ENCODE data around the gene LMBR1L.

Gene LMBR1L

GRCh38 chr12:49054524-49054923 lies 56.1 kb downstream of the LMBR1L start:
- Histone ChIP-seq H3K27ac (peak overlapping the region; percentile 97), H3K27me3 (no peaks in the 10 kb centered on the region), H3K36me3 (peaks cover 57% of the 10 kb centered on the region), H3K4me3 (ENCODE audit: low read depth in 1 of 2, low read length in 1 of 2) (no peak overlapping the region), H3K4me1 (ENCODE audit: control insufficient read depth in 1 of 2, insufficient read depth in 1 of 2, low read depth in 1 of 2, low read length in 1 of 2) (peaks cover 40 to 48% of the 10 kb centered on the region in 2 experiments), H3K9me3 (no peaks in the 10 kb centered on the region)
- no peak for TF ChIP-seq CTCF (IDR thresholded peaks at IDR 0.05)

- peaks cover 62% of the 10 kb centered on the region for H3K36me3 ChIP-seq
- peaks cover 40 to 45% of the 10 kb centered on the region in 2 experiments for H3K4me1 ChIP-seq (ENCODE audit: control insufficient read depth in 1 of 2, insufficient read depth in 1 of 2, low read depth in 1 of 2, low read length in 1 of 2)
Observed at GRCh38 chr12:49054096-49054495, 56.6 kb downstream of the LMBR1L start.

DNA sequence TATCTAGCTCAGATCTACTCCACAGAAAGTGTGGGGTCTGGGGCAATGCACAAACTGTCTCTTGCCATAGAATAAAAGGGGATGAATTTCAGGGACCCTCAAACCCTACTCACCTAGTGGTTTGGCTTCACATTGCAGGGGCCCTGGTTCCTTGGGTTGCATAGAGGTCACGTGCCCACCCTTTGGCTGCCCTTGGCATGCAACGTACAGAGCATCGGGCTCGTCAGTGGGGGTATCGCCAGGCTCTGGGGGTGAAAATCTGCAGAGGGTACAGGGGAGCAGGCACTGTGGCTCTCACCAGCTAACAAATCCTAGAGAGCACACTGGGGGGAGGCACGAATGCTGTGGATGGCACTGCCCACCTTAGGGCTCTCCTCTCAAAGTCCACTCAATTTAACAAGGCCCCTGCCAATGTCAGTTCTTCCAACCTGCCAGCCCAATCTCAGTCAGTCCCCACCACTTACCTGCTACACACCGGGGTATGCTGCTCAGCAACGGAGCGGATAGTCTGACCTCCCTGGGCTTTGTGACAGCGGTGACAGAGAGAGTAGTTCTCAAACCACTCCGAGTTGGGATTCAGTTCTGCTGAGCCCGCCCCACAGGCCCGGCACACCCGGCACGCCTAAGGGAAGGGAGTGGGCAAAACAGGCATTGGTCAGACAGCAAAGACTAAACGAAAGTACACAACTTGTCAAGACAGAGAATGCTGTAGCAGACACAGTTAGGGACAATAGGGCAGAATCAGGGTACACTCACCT lies 58.0 kb downstream of the LMBR1L start:
- Histone ChIP-seq H3K27me3 (no peaks in the 10 kb centered on the region), H3K27ac (no peak overlapping the region), H3K4me3 (ENCODE audit: low read depth in 1 of 2, low read length in 1 of 2) (no peak overlapping the region), H3K36me3 (peaks cover 76% of the 10 kb centered on the region), H3K4me1 (ENCODE audit: control insufficient read depth in 1 of 2, insufficient read depth in 1 of 2, low read depth in 1 of 2, low read length in 1 of 2) (peaks cover 27 to 31% of the 10 kb centered on the region in 2 experiments), H3K9me3 (no peaks in the 10 kb centered on the region)
- TF ChIP-seq CTCF (IDR thresholded peaks at IDR 0.05) = no peak

More at GRCh38 chr12:49054096-49054495, 56.6 kb downstream of the LMBR1L start:
- Histone ChIP-seq H3K4me3 (ENCODE audit: low read depth in 1 of 2, low read length in 1 of 2) (no peak overlapping the region), H3K9me3 (no peaks in the 10 kb centered on the region), H3K27me3 (no peaks in the 10 kb centered on the region), H3K27ac (no peak overlapping the region)
- TF ChIP-seq CTCF (IDR thresholded peaks at IDR 0.05) = no peak

DNA sequence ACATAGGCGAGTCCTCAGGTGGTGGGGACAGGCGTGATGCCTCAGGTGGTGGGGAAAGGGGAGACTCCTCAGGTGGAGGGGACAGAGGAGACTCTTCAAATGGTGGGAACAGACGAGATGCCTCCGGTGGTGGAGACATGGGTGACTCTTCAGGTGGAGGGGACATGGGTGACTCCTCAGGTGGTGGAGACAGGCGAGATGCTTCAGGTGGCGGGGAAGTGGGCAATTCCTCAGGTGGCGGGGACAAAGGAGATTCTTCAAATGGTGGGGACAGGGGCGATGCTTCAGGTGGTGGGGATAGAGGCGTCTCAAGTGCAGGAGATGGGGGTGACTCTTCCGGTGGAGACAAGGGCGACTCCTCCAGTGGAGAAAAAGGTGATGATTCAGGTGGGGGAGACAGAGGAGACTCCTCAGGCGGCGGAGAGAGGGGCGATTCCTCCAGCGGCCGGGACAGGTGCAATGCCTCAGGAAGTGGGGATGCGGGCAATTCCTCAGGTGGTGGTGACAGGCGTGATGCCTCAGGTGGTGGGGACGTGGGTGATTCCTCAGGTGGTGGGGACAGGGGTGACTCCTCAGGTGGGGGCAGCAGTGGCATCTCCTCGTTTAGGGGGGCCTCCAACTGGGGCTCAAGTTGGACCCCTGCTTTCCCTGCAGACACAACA lies 58.7 kb downstream of the LMBR1L start:
- no peak for TF ChIP-seq CTCF (IDR thresholded peaks at IDR 0.05)
- H3K9me3 ChIP-seq = no peaks in the 10 kb centered on the region
- H3K4me3 ChIP-seq (ENCODE audit: low read depth in 1 of 2, low read length in 1 of 2) = no peak overlapping the region
- peaks cover 83% of the 10 kb centered on the region for H3K36me3 ChIP-seq
- H3K27ac ChIP-seq = no peak overlapping the region
- H3K27me3 ChIP-seq = no peaks in the 10 kb centered on the region
- H3K4me1 ChIP-seq (ENCODE audit: control insufficient read depth in 1 of 2, insufficient read depth in 1 of 2, low read depth in 1 of 2, low read length in 1 of 2) = peaks cover 19 to 23% of the 10 kb centered on the region in 2 experiments

- Histone ChIP-seq H3K27me3 (no peaks in the 10 kb centered on the region), H3K4me1 (ENCODE audit: control insufficient read depth in 1 of 2, insufficient read depth in 1 of 2, low read depth in 1 of 2, low read length in 1 of 2) (peaks cover 14 to 18% of the 10 kb centered on the region in 2 experiments), H3K27ac (no peak overlapping the region), H3K9me3 (no peaks in the 10 kb centered on the region), H3K4me3 (ENCODE audit: low read depth in 1 of 2, low read length in 1 of 2) (no peak overlapping the region), H3K36me3 (peaks cover 89% of the 10 kb centered on the region)
- no peak for TF ChIP-seq CTCF (IDR thresholded peaks at IDR 0.05)
Observed at GRCh38 chr12:49051373-49051764, 59.3 kb downstream of the LMBR1L start.

Measured in neutrophil (primary cell).